ENCODE measurements around the gene MYPOP. TPM values are rescaled to one million over a fixed set of nuclear protein-coding genes. Genes with fewer than 3 reads are reported as not detected.
"Not testable (repeated sequence)": the region's sequence is repeated elsewhere in the genome, so short reads cannot be mapped to it uniquely, and the experiment has no call there.

Gene MYPOP
- total RNA-seq, 3 donors from 2014 or later = 9.2 to 13.7 (median 10.2) TPM

- DNase-seq = no peak
- Histone ChIP-seq H3K4me1 (ENCODE audit: low read depth) (peaks cover 23% of the 10 kb centered on the region), H3K4me3 (no peak overlapping the region), H3K36me3 (ENCODE audit: low read depth) (no peaks in the 10 kb centered on the region), H3K9me3 (no peaks in the 10 kb centered on the region)
- TF ChIP-seq, protein P1, sequence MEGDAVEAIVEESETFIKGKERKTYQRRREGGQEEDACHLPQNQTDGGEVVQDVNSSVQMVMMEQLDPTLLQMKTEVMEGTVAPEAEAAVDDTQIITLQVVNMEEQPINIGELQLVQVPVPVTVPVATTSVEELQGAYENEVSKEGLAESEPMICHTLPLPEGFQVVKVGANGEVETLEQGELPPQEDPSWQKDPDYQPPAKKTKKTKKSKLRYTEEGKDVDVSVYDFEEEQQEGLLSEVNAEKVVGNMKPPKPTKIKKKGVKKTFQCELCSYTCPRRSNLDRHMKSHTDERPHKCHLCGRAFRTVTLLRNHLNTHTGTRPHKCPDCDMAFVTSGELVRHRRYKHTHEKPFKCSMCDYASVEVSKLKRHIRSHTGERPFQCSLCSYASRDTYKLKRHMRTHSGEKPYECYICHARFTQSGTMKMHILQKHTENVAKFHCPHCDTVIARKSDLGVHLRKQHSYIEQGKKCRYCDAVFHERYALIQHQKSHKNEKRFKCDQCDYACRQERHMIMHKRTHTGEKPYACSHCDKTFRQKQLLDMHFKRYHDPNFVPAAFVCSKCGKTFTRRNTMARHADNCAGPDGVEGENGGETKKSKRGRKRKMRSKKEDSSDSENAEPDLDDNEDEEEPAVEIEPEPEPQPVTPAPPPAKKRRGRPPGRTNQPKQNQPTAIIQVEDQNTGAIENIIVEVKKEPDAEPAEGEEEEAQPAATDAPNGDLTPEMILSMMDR (IDR thresholded peaks at IDR 0.05) = no peak
- no peak for ATAC-seq
- intact Hi-C loops (cut with DNase I, micrococcal nuclease) = no loop called here
These were observed 2.4 kb downstream of the MYPOP start for GRCh38 chr19:45899919-45900589.

- ATAC-seq (no peak), DNase-seq (no peak)
- intact Hi-C loops (cut with DNase I, micrococcal nuclease) = no loop called here
- Histone ChIP-seq H3K4me3 (no peak overlapping the region), H3K4me1 (ENCODE audit: low read depth) (peaks cover 23% of the 10 kb centered on the region), H3K36me3 (ENCODE audit: low read depth) (no peaks in the 10 kb centered on the region), H3K9me3 (no peaks in the 10 kb centered on the region)
- TF ChIP-seq, protein P1 (IDR thresholded peaks at IDR 0.05) = no peak
These were observed 3.2 kb downstream of the MYPOP start for GRCh38 chr19:45899253-45899652.

- ATAC-seq (no peak), DNase-seq (no peak)
- peaks cover 12% of the 10 kb centered on the region for H3K4me1 ChIP-seq (ENCODE audit: low read depth)
- no peaks in the 10 kb centered on the region for H3K36me3 ChIP-seq (ENCODE audit: low read depth)
- H3K9me3 ChIP-seq = no peaks in the 10 kb centered on the region
- intact Hi-C loops (cut with DNase I, micrococcal nuclease) = no loop called here
- TF ChIP-seq, protein P1 (IDR thresholded peaks at IDR 0.05) = no peak
- H3K4me3 ChIP-seq = no peak overlapping the region
These were observed 5.1 kb downstream of the MYPOP start for GRCh38 chr19:45897261-45897812.

DNA sequence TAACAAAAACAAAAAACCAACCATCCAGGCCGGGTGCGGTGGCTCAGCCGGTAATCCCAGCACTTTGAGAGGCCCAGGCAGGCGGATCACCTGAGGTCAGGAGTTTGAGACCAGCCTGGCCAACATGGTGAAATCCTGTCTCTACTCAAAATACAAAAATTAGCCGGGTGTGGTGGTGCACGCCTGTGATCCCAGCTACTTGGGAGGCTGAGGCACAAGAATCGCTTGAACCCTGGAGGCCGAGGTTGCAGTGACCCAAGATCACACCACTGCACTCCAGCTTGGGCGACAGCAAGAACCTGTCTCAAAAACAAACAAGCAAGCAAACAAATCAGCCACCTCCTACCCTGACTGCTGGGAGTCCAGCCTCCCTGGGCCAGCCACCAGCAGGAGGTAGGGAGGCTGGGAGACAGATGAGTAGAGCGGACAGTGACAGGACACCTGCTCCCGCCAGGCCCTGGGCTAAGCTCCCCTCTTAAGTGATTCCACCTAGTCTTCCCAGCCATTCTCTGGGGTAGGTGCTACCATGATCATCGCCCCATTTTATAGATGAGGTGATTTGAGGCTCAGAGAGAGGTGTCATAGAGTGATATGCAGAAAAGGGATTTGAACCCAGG lies 6.3 kb downstream of the MYPOP start:
- H3K4me1 ChIP-seq (ENCODE audit: low read depth); H3K4me3 ChIP-seq; ATAC-seq; DNase-seq; H3K36me3 ChIP-seq (ENCODE audit: low read depth); H3K9me3 ChIP-seq; intact Hi-C loops (cut with DNase I, micrococcal nuclease): not testable (repeated sequence)

- TF ChIP-seq, protein P1 (IDR thresholded peaks at IDR 0.05) = no peak
These were observed 6.9 kb downstream of the MYPOP start for GRCh38 chr19:45895519-45895972.

DNA sequence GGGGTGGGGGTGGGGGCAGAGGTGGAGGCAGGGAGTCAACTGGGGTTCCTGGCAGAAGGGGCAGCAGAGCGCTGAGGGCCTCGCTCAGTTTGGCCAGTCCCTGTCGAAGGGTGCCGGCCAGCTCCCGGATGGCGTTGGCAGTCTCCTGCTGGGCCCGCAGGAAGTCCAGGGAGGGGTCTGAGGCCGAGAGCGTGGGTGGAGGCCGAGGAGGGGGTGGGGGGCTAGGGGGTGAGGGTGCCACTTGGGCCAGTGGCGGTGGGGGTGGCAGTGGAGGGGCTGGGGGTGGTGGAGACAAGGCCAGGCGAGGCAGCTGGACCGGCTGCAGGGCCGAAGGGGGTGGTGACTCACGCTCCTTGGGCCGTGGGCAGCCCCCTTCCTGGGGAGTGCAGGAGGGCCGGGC lies 11.5 kb downstream of the MYPOP start:
- H3K4me3 ChIP-seq = no peak overlapping the region
- DNase-seq (no peak), ATAC-seq (no peak)
- H3K36me3 ChIP-seq (ENCODE audit: low read depth) = no peaks in the 10 kb centered on the region
- intact Hi-C loops (cut with DNase I, micrococcal nuclease) = no loop called here
- TF ChIP-seq, protein P1 (IDR thresholded peaks at IDR 0.05) = no peak
- H3K9me3 ChIP-seq = no peaks in the 10 kb centered on the region
- no peaks in the 10 kb centered on the region for H3K4me1 ChIP-seq (ENCODE audit: low read depth)

More at GRCh38 chr19:45895519-45895972, 6.9 kb downstream of the MYPOP start:
- H3K9me3 ChIP-seq = no peaks in the 10 kb centered on the region
- no peaks in the 10 kb centered on the region for H3K36me3 ChIP-seq (ENCODE audit: low read depth)
- intact Hi-C loops (cut with DNase I, micrococcal nuclease) = no loop called here
- no peak overlapping the region for H3K4me3 ChIP-seq
- no peak for DNase-seq
- no peaks in the 10 kb centered on the region for H3K4me1 ChIP-seq (ENCODE audit: low read depth)
- no peak for ATAC-seq

All from mucosa of descending colon (tissue), 3 donors.